ENCODE results near the gene CMTM6. TPM values are rescaled to one million over a fixed set of nuclear protein-coding genes. Genes with fewer than 3 reads are reported as not detected.
"Not testable (repeated sequence)": the region's sequence is repeated elsewhere in the genome, so short reads cannot be mapped to it uniquely, and the experiment has no call there.

The CMTM6 gene
- total RNA-seq, 1 experiment from 2014 or later, result 30.5 TPM

- not testable (repeated sequence) for H3K9me3 ChIP-seq, DNase-seq, H3K4me3 ChIP-seq, H3K27me3 ChIP-seq, H3K36me3 ChIP-seq
Observed at GRCh38 chr3:32439421-32439820, 63.2 kb downstream of the CMTM6 start.

DNA sequence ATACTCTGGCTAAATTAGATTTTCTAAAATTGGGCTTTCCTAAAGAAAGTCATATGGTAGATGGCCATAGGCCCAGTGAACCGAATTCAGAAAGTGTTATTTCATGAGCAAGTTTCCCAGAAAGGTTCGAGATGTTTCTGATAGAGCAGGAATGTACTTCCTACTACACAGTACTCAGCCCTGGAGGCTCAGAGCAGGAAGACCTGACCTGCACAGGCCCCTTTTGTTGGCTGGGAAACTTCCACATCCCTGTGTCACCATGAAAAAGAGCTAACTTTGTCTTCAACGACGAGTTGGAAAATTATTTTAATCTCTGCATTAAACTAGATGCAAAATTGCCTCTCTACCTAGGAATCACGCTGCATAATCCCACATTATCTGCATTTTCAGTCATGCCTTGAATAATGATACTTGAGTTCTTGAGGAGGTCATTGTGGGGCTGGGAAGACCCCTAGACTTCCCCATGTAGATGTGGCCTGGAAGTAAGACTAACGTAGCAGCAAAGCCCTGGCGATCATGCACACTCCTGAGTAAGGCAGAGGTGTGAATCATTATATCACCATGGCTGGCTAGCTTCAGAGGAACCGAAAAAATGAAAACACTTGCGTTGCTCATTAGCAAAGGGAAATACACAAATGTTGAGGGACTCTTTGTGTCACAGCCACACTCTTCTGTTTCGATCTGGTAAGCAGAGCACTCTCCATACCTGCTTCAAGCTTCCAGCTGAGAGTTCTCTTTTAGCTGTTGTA lies 63.9 kb downstream of the CMTM6 start:
- no peaks in the 10 kb centered on the region for H3K9me3 ChIP-seq
- H3K27me3 ChIP-seq, result no peaks in the 10 kb centered on the region
- no peaks in the 10 kb centered on the region for H3K36me3 ChIP-seq
- no peak for DNase-seq
- H3K4me3 ChIP-seq, result no peak overlapping the region

- no peak for DNase-seq
- H3K27me3 ChIP-seq, result no peaks in the 10 kb centered on the region
- H3K4me3 ChIP-seq, result no peak overlapping the region
- H3K9me3 ChIP-seq, result no peaks in the 10 kb centered on the region
- H3K36me3 ChIP-seq, result no peaks in the 10 kb centered on the region
Observed at GRCh38 chr3:32437896-32438295, 64.8 kb downstream of the CMTM6 start.

GRCh38 chr3:32436816-32437189 lies 65.8 kb downstream of the CMTM6 start:
- Histone ChIP-seq H3K27me3 (no peaks in the 10 kb centered on the region), H3K9me3 (no peaks in the 10 kb centered on the region), H3K4me3 (no peak overlapping the region), H3K36me3 (no peaks in the 10 kb centered on the region)
- no peak for DNase-seq

DNA sequence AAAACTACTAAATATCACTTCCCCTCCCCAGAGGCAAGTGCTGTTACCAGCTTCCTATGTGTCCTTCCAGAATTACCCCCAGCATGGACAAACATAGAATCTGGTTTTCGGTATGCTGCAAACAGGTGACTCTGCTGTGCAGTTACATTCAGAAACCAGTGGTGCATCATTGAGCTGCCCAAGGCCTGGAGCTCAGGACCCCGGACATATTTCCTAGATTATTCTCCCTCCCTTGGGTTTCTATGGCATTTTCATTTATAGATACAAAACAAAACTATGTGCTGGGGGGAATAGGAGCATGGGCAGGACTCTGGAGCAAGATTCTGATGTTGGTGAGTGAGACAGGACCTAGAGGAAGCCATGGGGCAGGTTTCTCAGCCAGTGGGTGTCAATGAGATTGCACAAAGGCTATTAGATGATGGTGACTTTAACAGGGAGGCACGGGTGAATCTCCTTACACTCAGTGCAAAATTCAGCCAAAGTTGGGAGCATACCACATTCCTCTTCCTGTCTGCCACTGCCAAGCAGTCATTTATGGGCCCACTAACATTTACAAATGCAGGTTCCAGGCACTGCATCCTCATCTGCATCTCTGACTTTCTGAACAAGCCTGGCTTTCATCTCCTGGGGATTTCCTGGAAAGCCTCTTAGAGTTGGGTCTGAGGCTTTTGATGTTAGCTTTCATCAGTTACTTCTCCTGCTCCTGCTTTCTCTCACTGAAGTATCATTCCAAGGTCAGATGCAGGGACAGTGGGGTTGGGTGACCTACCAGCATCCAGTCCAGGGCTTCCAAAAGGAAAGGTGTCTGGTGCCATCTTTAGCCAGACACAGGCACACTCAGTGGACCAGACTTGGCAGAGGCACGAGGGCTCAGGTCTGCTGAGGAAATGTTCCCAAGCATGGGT lies 66.5 kb downstream of the CMTM6 start:
- Histone ChIP-seq H3K36me3 (no peaks in the 10 kb centered on the region), H3K4me3 (no peak overlapping the region), H3K27me3 (no peaks in the 10 kb centered on the region), H3K9me3 (no peaks in the 10 kb centered on the region)
- DNase-seq, result no peak

DNA sequence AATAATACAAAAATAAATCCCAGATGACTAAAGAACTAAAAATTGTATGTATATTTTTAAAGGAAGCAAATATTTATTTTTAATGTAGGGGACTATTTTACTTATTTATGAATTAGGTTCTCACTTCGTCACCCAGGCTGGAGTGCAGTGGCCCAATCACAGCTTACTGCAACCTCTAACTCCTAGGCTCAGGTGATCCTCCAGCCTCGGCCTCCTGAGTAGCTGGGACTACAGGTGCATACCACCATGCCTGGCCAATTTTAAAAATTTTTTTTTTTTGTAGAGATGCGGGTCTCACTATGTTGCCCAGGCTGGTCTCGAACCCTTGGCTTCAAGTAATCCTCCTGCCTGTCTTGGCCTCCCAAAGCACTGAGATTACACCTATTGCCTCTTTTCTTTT lies 68.4 kb downstream of the CMTM6 start:
- DNase-seq, result no peak
- Histone ChIP-seq H3K27me3 (no peaks in the 10 kb centered on the region), H3K36me3 (no peaks in the 10 kb centered on the region), H3K4me3 (no peak overlapping the region), H3K9me3 (no peaks in the 10 kb centered on the region)

GRCh38 chr3:32432711-32433530 lies 69.7 kb downstream of the CMTM6 start:
- Histone ChIP-seq H3K4me3 (no peak overlapping the region), H3K36me3 (no peaks in the 10 kb centered on the region), H3K9me3 (no peaks in the 10 kb centered on the region), H3K27me3 (no peaks in the 10 kb centered on the region)
- DNase-seq, result no peak

GRCh38 chr3:32432045-32432710 lies 70.5 kb downstream of the CMTM6 start:
- Histone ChIP-seq H3K9me3 (no peaks in the 10 kb centered on the region), H3K36me3 (no peaks in the 10 kb centered on the region), H3K4me3 (no peak overlapping the region), H3K27me3 (no peaks in the 10 kb centered on the region)
- DNase-seq, result no peak

GRCh38 chr3:32431481-32431880 lies 71.2 kb downstream of the CMTM6 start:
- H3K4me3 ChIP-seq, result no peak overlapping the region
- no peaks in the 10 kb centered on the region for H3K27me3 ChIP-seq
- H3K36me3 ChIP-seq, result no peaks in the 10 kb centered on the region
- DNase-seq, result no peak
- no peaks in the 10 kb centered on the region for H3K9me3 ChIP-seq

Other genes with a start within 250 kb of the CMTM6 start
- gene CMTM7, start 111.0 kb downstream of the CMTM6 start, total RNA-seq (2014; rRNA removed; shearing (Covaris generic); ENCODE audit: low replicate concordance), result 1.7 TPM in 1 of 2 replicates, not detected in the other
- gene DYNC1LI1, start 68.0 kb upstream of the CMTM6 start, total RNA-seq (2014; rRNA removed; shearing (Covaris generic); ENCODE audit: low replicate concordance), result 50.6 and 60.0 TPM in 2 replicates
- 14.1 and 17.9 TPM in 2 replicates for gene CNOT10, start 182.3 kb upstream of the CMTM6 start, total RNA-seq (2014; rRNA removed; shearing (Covaris generic); ENCODE audit: low replicate concordance)

Data from MG63 (cell line).